GM20431 (cell line): ENCODE results near the gene CELF2.

Experiments
- in situ Hi-C: fragments of 300-500 bp; cut with MseI, MboI; formaldehyde crosslinking; loops from one replicate; pipeline ENCODE4 v1.15.0; 2020; ENCODE audit warnings: low sequenced_read_pairs; ENCODE audit not compliant: unreplicated experiment

CELF2 gene

GRCh38 chr10:11164803-11165590, 147.3 kb downstream of the CELF2 start:
- in situ Hi-C loops: no loop called here

GRCh38 chr10:11165591-11166543, 148.2 kb downstream of the CELF2 start:
- in situ Hi-C loops: no loop called here

DNA sequence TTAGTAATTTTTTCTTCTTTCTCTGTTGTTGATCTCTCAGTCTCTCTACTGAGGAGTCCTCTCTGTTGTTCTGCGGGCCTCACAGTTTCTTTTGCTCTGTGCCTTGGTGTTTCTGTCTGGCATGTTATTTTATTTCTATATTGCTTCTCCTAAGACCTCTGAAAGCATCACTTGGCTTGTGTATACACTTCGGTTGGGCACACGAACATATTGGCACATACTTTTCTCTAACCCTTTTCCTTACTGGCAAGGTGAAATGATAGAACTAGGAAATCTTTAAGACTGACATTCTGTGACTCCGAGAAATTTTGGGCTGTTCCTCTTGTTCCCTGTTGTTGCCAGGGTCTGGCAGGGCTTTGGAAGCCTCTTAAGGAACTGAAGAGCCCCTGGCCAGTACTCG, 148.9 kb downstream of the CELF2 start:
- in situ Hi-C loops: no loop called here

- in situ Hi-C loops: no loop called here
These were observed 149.7 kb downstream of the CELF2 start for GRCh38 chr10:11167233-11167966.

- in situ Hi-C loops: no loop called here
These were observed 150.9 kb downstream of the CELF2 start for GRCh38 chr10:11168423-11169090.

DNA sequence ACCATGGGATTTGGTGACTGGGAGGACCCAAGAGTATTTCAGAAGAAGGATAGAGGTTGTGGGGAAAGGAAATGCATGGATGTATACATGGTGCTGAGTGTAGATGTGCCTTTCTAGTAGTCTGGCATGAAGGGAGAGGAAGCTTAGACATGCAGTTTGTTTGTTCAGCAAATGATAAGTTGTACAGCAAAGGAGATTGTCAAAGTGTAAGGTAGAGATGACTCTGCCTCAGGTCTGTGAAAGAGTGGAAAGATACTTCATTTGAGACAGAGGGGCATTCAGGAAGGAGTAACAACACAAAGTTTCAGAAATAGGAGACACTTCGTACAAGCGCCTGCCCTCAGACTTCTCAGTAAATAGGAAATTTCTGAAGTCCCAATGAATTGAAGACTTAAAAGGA, 152.3 kb downstream of the CELF2 start:
- in situ Hi-C loops: no loop called here

- in situ Hi-C loops: no loop called here
These were observed 152.9 kb downstream of the CELF2 start for GRCh38 chr10:11170574-11170973.

- in situ Hi-C loops: no loop called here
These were observed 153.6 kb downstream of the CELF2 start for GRCh38 chr10:11170993-11171851.

DNA sequence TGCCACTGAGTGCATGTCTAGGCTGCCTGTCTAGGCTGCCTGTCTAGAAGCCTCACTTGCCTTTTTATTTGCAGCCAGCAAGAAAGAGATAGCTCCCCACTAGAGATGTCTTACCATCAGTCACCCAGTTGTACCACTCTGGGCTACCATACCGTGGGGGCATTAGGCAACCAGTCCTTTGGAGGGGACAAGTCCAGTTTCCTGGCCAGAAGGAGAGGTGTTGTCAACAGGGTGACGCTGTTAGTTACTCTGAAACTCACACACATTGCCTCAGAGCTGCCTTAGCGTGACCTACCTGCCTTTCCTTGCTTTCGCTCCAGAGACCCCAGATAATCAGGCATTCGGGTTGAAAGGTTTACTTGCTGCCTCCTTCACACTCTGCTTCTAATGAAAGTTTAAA, 155.4 kb downstream of the CELF2 start:
- in situ Hi-C loops: no loop called here

- in situ Hi-C loops: no loop called here
These were observed 158.2 kb downstream of the CELF2 start for GRCh38 chr10:11175823-11176243.

DNA sequence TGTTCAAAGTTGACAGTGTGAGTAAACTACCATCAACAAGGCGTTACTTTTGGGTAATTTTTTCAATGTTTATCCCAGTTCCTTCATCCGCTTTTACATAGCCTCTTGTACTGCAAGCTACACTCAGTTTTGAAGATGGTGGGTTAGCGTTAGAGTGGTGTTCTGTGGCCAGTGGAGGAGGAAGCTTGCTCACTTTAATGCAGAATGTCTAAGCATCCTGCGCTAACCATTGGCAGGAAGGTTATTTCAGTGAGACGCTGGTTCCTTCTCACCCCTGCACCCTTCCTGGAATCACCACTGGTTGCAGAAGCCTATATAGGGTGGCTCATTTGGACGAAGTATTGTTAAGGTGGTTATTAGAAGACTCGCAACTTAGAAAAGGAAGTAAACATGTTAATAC, 159.1 kb downstream of the CELF2 start:
- in situ Hi-C loops: no loop called here

- in situ Hi-C loops: no loop called here
These were observed 159.7 kb downstream of the CELF2 start for GRCh38 chr10:11177381-11177780.

GRCh38 chr10:11177926-11178471, 160.3 kb downstream of the CELF2 start:
- in situ Hi-C loops: no loop called here

DNA sequence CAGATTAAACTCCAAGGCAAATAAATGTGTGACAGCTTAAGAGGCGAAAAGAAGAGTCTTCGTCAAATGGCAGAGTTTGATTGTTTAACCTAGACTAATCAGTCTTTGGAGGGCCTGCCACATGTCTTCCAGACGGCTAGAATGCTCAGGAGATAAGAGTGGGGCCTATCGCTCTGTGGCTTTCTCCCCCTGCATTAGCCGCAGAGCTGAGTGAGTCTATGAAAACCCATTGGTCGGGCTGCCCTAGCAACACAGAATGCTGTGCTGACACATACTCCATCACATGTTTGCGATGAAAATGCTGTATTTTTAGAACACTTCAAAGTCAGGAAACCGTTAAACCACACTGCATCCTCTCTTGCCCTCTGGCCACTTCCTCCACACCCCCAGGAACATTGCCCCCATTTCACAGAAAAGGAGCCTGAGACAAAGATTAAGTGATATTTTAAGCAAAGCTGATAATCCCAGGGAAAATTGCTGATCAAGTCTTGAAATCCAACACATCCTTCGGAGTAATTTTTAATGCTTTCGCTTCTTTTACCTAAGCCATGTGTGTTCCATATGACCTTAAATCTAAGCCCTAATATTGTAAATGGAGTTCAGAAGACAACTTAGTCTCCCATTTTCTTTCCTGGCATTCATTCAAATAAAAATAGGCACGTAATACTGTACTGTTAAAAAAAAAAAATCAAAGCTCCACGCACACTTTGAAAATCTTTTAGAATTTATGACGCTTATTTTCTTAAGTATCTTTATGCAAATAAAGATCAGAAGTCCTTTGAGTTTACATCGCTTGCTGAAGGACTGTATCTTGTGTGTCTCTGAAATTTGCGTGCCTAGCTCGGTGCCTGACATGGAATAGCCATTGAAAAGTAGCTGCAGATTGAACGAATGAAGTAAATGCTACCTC, 161.2 kb downstream of the CELF2 start:
- in situ Hi-C loops: no loop called here

GRCh38 chr10:11179516-11180105, 161.9 kb downstream of the CELF2 start:
- in situ Hi-C loops: no loop called here

GRCh38 chr10:11180228-11180627, 162.6 kb downstream of the CELF2 start:
- in situ Hi-C loops: no loop called here

- in situ Hi-C loops: no loop called here
These were observed 164.3 kb downstream of the CELF2 start for GRCh38 chr10:11181978-11182377.
